K562 (cell line): ENCODE measurements around the gene ZMYND8. TPM values are rescaled to one million over a fixed set of nuclear protein-coding genes. Genes with fewer than 3 reads are reported as not detected.

Experiments used
- ADNP ChIP-seq: fragments of 200-800 bp; sonication (Bioruptor generic); IDR thresholded peaks from 2 replicates; pipeline ENCODE4 v1.6.1; 2016; ENCODE audit warnings: missing genetic modification characterization, missing compliant biosample characterization
- BCOR ChIP-seq: fragments of 450-650 bp; IDR thresholded peaks from 2 replicates; pipeline ENCODE4 v1.6.1; 2016
- CREM ChIP-seq: IDR thresholded peaks from 2 replicates; pipeline ENCODE4 v1.6.1; 2014; ENCODE audit warnings: antibody characterized with exemption, low read depth
- FOXA3 ChIP-seq, 2 experiments: fragments of 450-650 bp in 1 of 2; sonication (generic) in 1 of 2; formaldehyde crosslinking; IDR thresholded peaks in 1 of 2; conservative IDR thresholded peaks in 1 of 2; 2 replicates each; pipeline versions ENCODE4 v1.4.0 to v1.8.0; 2020 to 2022; ENCODE audit warnings: mild to moderate bottlenecking in 2 of 2, missing genetic modification reagents in 1 of 2
- FOXJ2 ChIP-seq: fragments of 200-800 bp; sonication (Bioruptor generic); IDR thresholded peaks from 2 replicates; pipeline ENCODE4 v1.6.1; 2016; ENCODE audit warnings: missing genetic modification characterization, missing compliant biosample characterization
- ILK ChIP-seq: fragments of 450-650 bp; IDR thresholded peaks from 2 replicates; pipeline ENCODE4 v1.6.1; 2016; ENCODE audit warnings: missing genetic modification characterization, low read depth, mild to moderate bottlenecking, missing compliant biosample characterization, moderate library complexity, borderline replicate concordance
- JUN ChIP-seq, 2 experiments: sonication (generic) in 1 of 2; formaldehyde crosslinking in 1 of 2; IDR thresholded peaks; 2 replicates each; pipeline versions ENCODE4 v1.6.1 to v1.8.0; 2012 to 2022; ENCODE audit warnings: borderline replicate concordance in 2 of 2, mild to moderate bottlenecking in 2 of 2, improper control_type of control experiment in 1 of 2, low read depth in 1 of 2, low read length in 1 of 2, missing genetic modification reagents in 1 of 2
- L3MBTL2 ChIP-seq: fragments of 450-650 bp; IDR thresholded peaks from 2 replicates; pipeline ENCODE4 v1.6.1; 2016; ENCODE audit warnings: mild to moderate bottlenecking, moderate library complexity
- NCOA1 ChIP-seq: fragments of 450-650 bp; IDR thresholded peaks from 2 replicates; pipeline ENCODE4 v1.6.1; 2016; ENCODE audit warnings: low read depth
- PTTG1 ChIP-seq: fragments of 450-650 bp; IDR thresholded peaks from 2 replicates; pipeline ENCODE4 v1.6.1; 2016; ENCODE audit warnings: low read depth, mild to moderate bottlenecking, missing genetic modification characterization, missing compliant biosample characterization
- RBM39 ChIP-seq: fragments of 200-400 bp; formaldehyde crosslinking; optimal IDR thresholded peaks from 2 replicates; pipeline ENCODE3; 2018; ENCODE audit warnings: low read depth, low read length
- SAFB2 ChIP-seq: fragments of 200-400 bp; formaldehyde crosslinking; IDR thresholded peaks from 2 replicates; pipeline ENCODE4 v1.6.1; 2018; ENCODE audit warnings: borderline replicate concordance, low read length, low read depth, moderate library complexity; ENCODE audit not compliant: severe bottlenecking
- SFPQ ChIP-seq: fragments of 200-400 bp; formaldehyde crosslinking; IDR thresholded peaks from 2 replicates; pipeline ENCODE4 v1.6.1; 2017; ENCODE audit warnings: mild to moderate bottlenecking, low read depth, low read length, moderate library complexity
- SMAD3 ChIP-seq: fragments of 450-650 bp; formaldehyde crosslinking; conservative IDR thresholded peaks from 2 replicates; pipeline ENCODE4 v1.4.0; 2020; ENCODE audit warnings: mild to moderate bottlenecking
- SNAPC5 ChIP-seq: fragments of 250-450 bp; sonication (Bioruptor Pico); IDR thresholded peaks from 2 replicates; pipeline ENCODE4 v1.8.0; 2021; ENCODE audit warnings: moderate library complexity, mild to moderate bottlenecking, inconsistent platforms
- SREBF2 ChIP-seq: sonication (generic); formaldehyde crosslinking; IDR thresholded peaks from 2 replicates; pipeline ENCODE4 v1.4.0; 2020; ENCODE audit warnings: mild to moderate bottlenecking, missing genetic modification reagents
- SRSF9 ChIP-seq: fragments of 200-400 bp; formaldehyde crosslinking; IDR thresholded peaks from 2 replicates; pipeline ENCODE4 v1.6.1; 2017; ENCODE audit warnings: low read depth, low read length, borderline replicate concordance
- TCF7 ChIP-seq: sonication (generic); IDR thresholded peaks from 2 replicates; pipeline ENCODE4 v1.6.1; 2016; ENCODE audit warnings: antibody characterized with exemption, borderline replicate concordance
- THRAP3 ChIP-seq: fragments of 450-650 bp; IDR thresholded peaks from 2 replicates; pipeline ENCODE4 v1.6.1; 2016; ENCODE audit warnings: mild to moderate bottlenecking, inconsistent platforms, borderline replicate concordance
- TRIM28 ChIP-seq: fragments of 450-650 bp; IDR thresholded peaks from 2 replicates; pipeline ENCODE4 v1.6.1; 2017
- ZBED1 ChIP-seq: IDR thresholded peaks from 2 replicates; pipeline ENCODE4 v1.6.1; 2014
- ZNF133 ChIP-seq: fragments of 250-450 bp; sonication (Bioruptor Pico); IDR thresholded peaks from 2 replicates; pipeline ENCODE4 v1.4.0; 2020; ENCODE audit warnings: mild to moderate bottlenecking
- ZNF395 ChIP-seq: fragments of 200-800 bp; sonication (Bioruptor generic); IDR thresholded peaks from 2 replicates; pipeline ENCODE4 v1.6.1; 2017; ENCODE audit warnings: missing genetic modification characterization, missing compliant biosample characterization
- ZNF589 ChIP-seq: fragments of 200-800 bp; sonication (Bioruptor generic); IDR thresholded peaks from 2 replicates; pipeline ENCODE4 v1.6.1; 2016; ENCODE audit warnings: low read depth, missing genetic modification characterization, missing compliant biosample characterization
- ZNF778 ChIP-seq: fragments of 450-650 bp; formaldehyde crosslinking; IDR thresholded peaks from 2 replicates; pipeline ENCODE4 v1.4.0; 2020; ENCODE audit warnings: mild to moderate bottlenecking, moderate library complexity
- ZSCAN32 ChIP-seq: fragments of 450-650 bp; formaldehyde crosslinking; IDR thresholded peaks from 2 replicates; pipeline ENCODE4 v1.4.0; 2020; ENCODE audit warnings: mild to moderate bottlenecking, moderate library complexity
- polyA plus RNA-seq, 8 experiments: library from polyadenylated mRNA; depleted of rRNA in 4 of 8; stranded (reverse) in 5 of 8; unstranded in 3 of 8; fragments of >200 nt; fragmentation: Nextera tagmentation in 2 of 8; fragmentation: Illumina TruSeq in 1 of 8; extraction: Ambion mirVana in 2 of 8; extraction: Trizol in 1 of 8; gene quantifications; 2 replicates each; pipeline versions ENCODE4 v1.2.1 to v1.2.3, GENCODE V29; 2011 to 2014; ENCODE audit warnings: inconsistent platforms in 1 of 8, missing spikeins in 1 of 8
- total RNA-seq, 7 experiments: library from RNA; depleted of rRNA in 6 of 7; stranded (reverse); fragments of >200 nt in 6 of 7; fragmentation: Illumina TruSeq in 2 of 7; extraction: Trizol in 2 of 7; gene quantifications; 2 replicates each; pipeline versions ENCODE4 v1.2.1 to v1.2.3, GENCODE V29; 2011 to 2021; ENCODE audit warnings: low replicate concordance in 1 of 7

The ZMYND8 gene
- total and polyA plus RNA-seq, 9 of the 15 experiments (the other 6 are each of a cell fraction or from before 2014, with no cell fraction given) = 31.8 to 148 (median 71.9) TPM

- TF ChIP-seq JUN (IDR thresholded peaks at IDR 0.05; ENCODE audit: borderline replicate concordance, low read depth, low read length) (no peak), JUN (CRISPR knock-in tag; IDR thresholded peaks at IDR 0.05; ENCODE audit: borderline replicate concordance) (no peak), ZSCAN32 (CRISPR knock-in tag) (no peak), FOXJ2 (tag) (peak; percentile 55; the same call in 1 of the 2 replicates), L3MBTL2 (no peak), THRAP3 (no peak), ADNP (no peak), SFPQ (no peak), ILK (0 out of 2 replicates have a peak, but pooled peaks have one; percentile 4), TCF7 (0 out of 2 replicates have a peak, but pooled peaks have one; percentile 9), ZNF589 (CRISPR knock-in tag) (no peak), NCOA1 (no peak), SMAD3 (CRISPR knock-in tag) (no peak), SREBF2 (CRISPR knock-in tag) (no peak), ZBED1 (no peak), SNAPC5 (CRISPR knock-in tag) (no peak), ZNF778 (no peak), PTTG1 (tag) (no peak), BCOR (no peak), RBM39 (no peak), FOXA3 (CRISPR knock-in tag; conservative IDR thresholded peaks at IDR 0.05 in 1 of 2, IDR thresholded peaks at IDR 0.05 in 1 of 2) (peak in 1 of 2 experiments; percentile 52; a peak in 1 of 4 replicates), ZNF133 (CRISPR knock-in tag) (no peak), CREM (no peak), SAFB2 (no peak), SRSF9 (no peak), TRIM28 (no peak), ZNF395 (CRISPR knock-in tag) (no peak)
Measured at GRCh38 chr20:47352332-47353238, 3.9 kb downstream of the ZMYND8 start (continued).
